Endothelial cell of umbilical vein (primary cell): Measurements from ENCODE around the gene IL31RA. TPM values are rescaled to one million over a fixed set of nuclear protein-coding genes. Genes with fewer than 3 reads are reported as not detected.

Experiments used
- BruUV-seq: library from RNA; stranded (reverse); fragments of 400-500 nt; replicated peaks from 2 replicates; lab custom pipeline; 2021; lab: Mats Ljungman, UMichigan
- CTCF ChIA-PET: fragments of 300-600, 350-600 bp; sonication (Branson Sonifier 250); formaldehyde crosslinking; loops from one replicate; lab custom pipeline; 2021; ENCODE audit warnings: antibody characterized with exemption, inconsistent platforms; lab: Charles Lee
- POLR2A ChIA-PET: fragments of 300-600, 350-600 bp; sonication (Branson Sonifier 250); formaldehyde crosslinking; loops from one replicate; lab custom pipeline; 2021; ENCODE audit warnings: antibody characterized with exemption, inconsistent platforms; lab: Charles Lee
- DNase-seq: peaks from one replicate; pipeline ENCODE4 v3.0.0-alpha.2; 2011; ENCODE audit warnings: low read depth, low spot score
- FAIRE-seq: peaks from 2 replicates; lab custom pipeline; 2011; peaks lifted over from hg19 to GRCh38; lab: Jason Lieb, UNC
- H2AFZ ChIP-seq: 2 replicates; pipeline ENCODE4 v1.6.0; 2012; ENCODE audit warnings: low read depth, low read length, control low read depth, inconsistent platforms
- H3K27ac ChIP-seq: 2 replicates; pipeline ENCODE4 v1.5.1; 2011; ENCODE audit warnings: low read depth, mild to moderate bottlenecking, control low read depth, low read length, moderate library complexity; ENCODE audit not compliant: insufficient read depth
- H3K27me3 ChIP-seq, 2 experiments: 2 replicates each; pipeline versions ENCODE4 v1.6.0 to v1.6.1; 2011; ENCODE audit warnings: low read length in 2 of 2, mixed read lengths in 1 of 2; ENCODE audit not compliant: control insufficient read depth in 2 of 2, insufficient read depth in 2 of 2
- H3K36me3 ChIP-seq, 2 experiments: 2 replicates in 1 of 2; 3 replicates in 1 of 2; pipeline ENCODE4 v1.5.1; 2011; ENCODE audit warnings: low read length in 2 of 2, mild to moderate bottlenecking in 1 of 2, moderate library complexity in 1 of 2; ENCODE audit not compliant: control insufficient read depth in 2 of 2, insufficient read depth in 2 of 2; ENCODE audit errors: extremely low read depth in 1 of 2
- H3K4me1 ChIP-seq: 3 replicates; pipeline ENCODE4 v1.5.1; 2011; ENCODE audit warnings: mild to moderate bottlenecking, low read length; ENCODE audit not compliant: control insufficient read depth, insufficient read depth; ENCODE audit errors: extremely low read depth
- H3K4me2 ChIP-seq: 2 replicates; pipeline ENCODE4 v1.6.1; 2011; ENCODE audit warnings: low read length, control low read depth, mixed read lengths; ENCODE audit not compliant: insufficient read depth
- H3K4me3 ChIP-seq, 3 experiments: fragments of 200-600 bp in 1 of 3; sonication (generic), shearing (Covaris generic) in 1 of 3; replicated peaks in 1 of 3; 2 replicates each; pipeline ENCODE4 v1.5.1; 2011 to 2016; ENCODE audit warnings: control low read depth in 3 of 3, low read length in 3 of 3, mild to moderate bottlenecking in 2 of 3, inconsistent platforms in 1 of 3, low read depth in 1 of 3, moderate library complexity in 1 of 3; ENCODE audit not compliant: insufficient read depth in 1 of 3
- H3K79me2 ChIP-seq: 2 replicates; pipeline ENCODE4 v1.6.0; 2012; ENCODE audit warnings: low read length, inconsistent platforms; ENCODE audit not compliant: control insufficient read depth, insufficient read depth
- H3K9ac ChIP-seq: replicated peaks from 2 replicates; pipeline ENCODE3; 2011; ENCODE audit warnings: low read length, control low read depth; ENCODE audit not compliant: insufficient read depth; ENCODE audit errors: extremely low read depth
- H3K9me1 ChIP-seq: replicated peaks from 3 replicates; pipeline ENCODE4 v1.6.0; 2011; ENCODE audit warnings: mild to moderate bottlenecking, low read length; ENCODE audit not compliant: control insufficient read depth, insufficient read depth; ENCODE audit errors: extremely low read depth
- H3K9me3 ChIP-seq: replicated peaks from 2 replicates; pipeline ENCODE4 v1.5.1; 2012; ENCODE audit warnings: low read length, inconsistent platforms; ENCODE audit not compliant: control insufficient read depth, insufficient read depth
- H4K20me1 ChIP-seq: replicated peaks from 2 replicates; pipeline ENCODE3; 2011; ENCODE audit warnings: mild to moderate bottlenecking, low read length; ENCODE audit not compliant: control insufficient read depth, insufficient read depth; ENCODE audit errors: extremely low read depth
- EZH2 ChIP-seq: IDR thresholded peaks from 2 replicates; pipeline ENCODE4 v1.6.1; 2012; ENCODE audit warnings: borderline replicate concordance, low read depth, mild to moderate bottlenecking, moderate library complexity, low read length, inconsistent platforms; ENCODE audit not compliant: severe bottlenecking
- FOS ChIP-seq: IDR thresholded peaks from 2 replicates; pipeline ENCODE4 v1.6.1; 2011; ENCODE audit warnings: mild to moderate bottlenecking, low read length, moderate library complexity, borderline replicate concordance; ENCODE audit not compliant: insufficient read depth
- JUN ChIP-seq: IDR thresholded peaks from 2 replicates; pipeline ENCODE4 v1.6.1; 2011; ENCODE audit warnings: borderline replicate concordance, low read depth; ENCODE audit not compliant: insufficient read length, insufficient read depth
- MAX ChIP-seq: IDR thresholded peaks from 2 replicates; pipeline ENCODE4 v1.6.1; 2011; ENCODE audit not compliant: insufficient read depth, insufficient read length
- MYC ChIP-seq: IDR thresholded peaks from one replicate; pipeline ENCODE4 v1.6.1; 2011; ENCODE audit warnings: mild to moderate bottlenecking, low read depth, low read length
- POLR2A ChIP-seq: IDR thresholded peaks from 2 replicates; pipeline ENCODE4 v1.6.1; 2012; ENCODE audit warnings: low read depth, mild to moderate bottlenecking, control low read depth, low read length
- POLR2AphosphoS5 ChIP-seq: IDR thresholded peaks from 2 replicates; pipeline ENCODE4 v1.6.1; 2012; ENCODE audit warnings: low read depth, mild to moderate bottlenecking, control low read depth, low read length, moderate library complexity; ENCODE audit not compliant: insufficient read depth
- dilution Hi-C: fragments of 300-500 bp; cut with MboI; formaldehyde crosslinking; loops from one replicate; pipeline ENCODE4 v1.15.0; 2019; ENCODE audit warnings: low sequenced_read_pairs; ENCODE audit not compliant: extremely low pct_ligation_motif_present
- intact Hi-C: fragments of 100-400 bp; cut with micrococcal nuclease; formaldehyde crosslinking; loops from one replicate; pipeline ENCODE4 v1.10.0; 2022
- polyA plus RNA-seq, 4 experiments: library from polyadenylated mRNA; depleted of rRNA in 3 of 4; stranded (reverse) in 3 of 4; unstranded in 1 of 4; fragments of >200 nt; gene quantifications; 2 replicates each; pipeline versions ENCODE4 v1.2.1 to v1.2.3, GENCODE V29; 2011 to 2012; ENCODE audit warnings: missing spikeins in 1 of 4
- small RNA-seq: library from RNA; depleted of rRNA; stranded (forward); fragments of <200 nt; gene quantifications from one replicate; pipeline ENCODE3, GENCODE V24; 2012; ENCODE audit warnings: low replicate concordance, low read depth; ENCODE audit not compliant: insufficient read depth, insufficient read length
- total RNA-seq: library from RNA; stranded (reverse); gene quantifications from 2 replicates; pipeline ENCODE4 v1.2.3, GENCODE V29; 2021

Gene IL31RA
- total and polyA plus RNA-seq, 2 donors (not counting 3 experiments of a cell fraction or from before 2014, with no cell fraction given), result 0.14 to 0.75 TPM

DNA sequence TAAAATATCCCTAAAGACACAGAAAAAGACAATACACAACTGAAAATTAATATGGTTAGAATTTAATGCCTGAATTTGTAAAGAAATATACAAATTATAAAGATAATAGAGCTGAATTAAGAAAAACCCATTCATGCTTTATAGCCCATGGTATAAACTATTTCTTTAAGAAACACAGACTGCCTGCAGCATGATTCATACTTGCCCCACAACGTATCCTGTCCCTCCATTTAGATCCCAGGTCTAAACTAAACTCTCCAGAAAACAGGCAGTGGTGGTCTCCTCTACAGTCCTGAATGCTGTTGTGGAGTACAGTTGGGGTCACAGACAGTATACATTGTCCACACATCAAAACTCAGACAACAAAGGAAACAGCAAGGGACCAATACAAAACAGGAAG is 118.8 kb downstream of the IL31RA start:
- no TSS peak for BruUV-seq
- H3K79me2 ChIP-seq, result peaks cover 73% of the 10 kb centered on the region
- H3K36me3 ChIP-seq, result peaks cover 10 to 20% of the 10 kb centered on the region in 2 experiments
- dilution Hi-C loops (no loop called here), intact Hi-C loops (no loop called here)
- H3K4me3 ChIP-seq, result no peak overlapping the region
- no peak overlapping the region for H3K4me2 ChIP-seq
- peaks cover 12% of the 10 kb centered on the region for H3K4me1 ChIP-seq
- H3K9ac ChIP-seq, result no peak overlapping the region
- TF ChIP-seq MYC (no peak), JUN (no peak), MAX (no peak), POLR2A (no peak), FOS (peak; percentile 63), POLR2AphosphoS5 (no peak), EZH2 (no peak)
- ChIA-PET POLR2A (no interaction called here), CTCF (interaction anchor here (1.3 to 1.8 kb wide), 3 partner anchors 11 to 168 kb away, joined by 3 to 8 read pairs (median 5); no protein-coding TSS in a partner anchor)
- no peaks in the 10 kb centered on the region for H4K20me1 ChIP-seq
- peak; percentile 49 for DNase-seq
- no peak overlapping the region for H3K27ac ChIP-seq
- no peaks in the 10 kb centered on the region for H3K9me1 ChIP-seq
- FAIRE-seq, result peak; percentile 50
- H2AFZ ChIP-seq, result no peak overlapping the region
- H3K9me3 ChIP-seq, result no peaks in the 10 kb centered on the region
- no peaks in the 10 kb centered on the region for H3K27me3 ChIP-seq

Small RNAs within 50 kb of the gene (small RNA-seq; reads per million reads assigned to genes)
- not detected for gene AC016596.1

Other genes with a start within 250 kb of the IL31RA start
- gene SLC38A9, start 139.0 kb upstream of the IL31RA start, total RNA-seq, result 24.9 and 29.0 TPM in 2 replicates
- gene SLC38A9, start 139.0 kb upstream of the IL31RA start, polyA plus RNA-seq, result 12.0 and 14.1 TPM in 2 replicates
- not detected in 2 replicates for gene DDX4, start 113.3 kb upstream of the IL31RA start, total RNA-seq
- gene DDX4, start 113.3 kb upstream of the IL31RA start, polyA plus RNA-seq, result not detected in 2 replicates
- gene IL6ST, start 143.6 kb downstream of the IL31RA start, total RNA-seq, result 345 and 361 TPM in 2 replicates
- 80.3 and 135 TPM in 2 replicates for gene IL6ST, start 143.6 kb downstream of the IL31RA start, polyA plus RNA-seq